OCI-LY1 (cell line): ENCODE data around the gene CNTNAP5.

Experiments
- EZH2 ChIP-seq: fragments of 200-600 bp; sonication (generic), shearing (Covaris generic); IDR thresholded peaks from 2 replicates; pipeline ENCODE4 v1.8.0; 2017; ENCODE audit warnings: borderline replicate concordance, mixed run types, mild to moderate bottlenecking, antibody characterized with exemption, low read length, moderate library complexity, mixed read lengths
- TF ChIP-seq, protein P1 (sequence below): fragments of 200-600 bp; sonication (generic), shearing (Covaris generic); IDR thresholded peaks from 2 replicates; pipeline ENCODE4 v1.5.1; 2017; ENCODE audit warnings: mild to moderate bottlenecking, antibody characterized with exemption, low read length, moderate library complexity, mixed read lengths

DNA sequence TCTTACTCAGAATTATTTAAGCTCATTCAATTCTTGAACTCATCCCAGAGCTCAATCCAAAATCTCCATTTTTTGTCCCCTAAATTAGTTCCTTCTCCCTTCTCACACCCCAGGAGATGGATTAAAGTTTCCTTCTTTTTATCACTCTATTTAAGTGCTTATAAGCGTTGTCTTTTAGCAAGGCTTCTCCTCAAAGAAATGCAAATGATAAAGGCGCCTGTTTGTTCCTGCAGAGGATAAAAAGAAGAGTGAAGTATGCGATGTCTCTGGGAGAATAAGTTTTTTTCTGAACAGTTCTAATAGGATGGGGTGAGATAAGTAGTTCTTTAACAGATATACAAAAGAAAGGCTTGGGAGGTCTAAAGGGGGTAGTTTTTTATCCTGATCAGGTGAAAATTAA is 303.3 kb downstream of the CNTNAP5 start:
- TF ChIP-seq EZH2: no peak
- TF ChIP-seq, protein P1, sequence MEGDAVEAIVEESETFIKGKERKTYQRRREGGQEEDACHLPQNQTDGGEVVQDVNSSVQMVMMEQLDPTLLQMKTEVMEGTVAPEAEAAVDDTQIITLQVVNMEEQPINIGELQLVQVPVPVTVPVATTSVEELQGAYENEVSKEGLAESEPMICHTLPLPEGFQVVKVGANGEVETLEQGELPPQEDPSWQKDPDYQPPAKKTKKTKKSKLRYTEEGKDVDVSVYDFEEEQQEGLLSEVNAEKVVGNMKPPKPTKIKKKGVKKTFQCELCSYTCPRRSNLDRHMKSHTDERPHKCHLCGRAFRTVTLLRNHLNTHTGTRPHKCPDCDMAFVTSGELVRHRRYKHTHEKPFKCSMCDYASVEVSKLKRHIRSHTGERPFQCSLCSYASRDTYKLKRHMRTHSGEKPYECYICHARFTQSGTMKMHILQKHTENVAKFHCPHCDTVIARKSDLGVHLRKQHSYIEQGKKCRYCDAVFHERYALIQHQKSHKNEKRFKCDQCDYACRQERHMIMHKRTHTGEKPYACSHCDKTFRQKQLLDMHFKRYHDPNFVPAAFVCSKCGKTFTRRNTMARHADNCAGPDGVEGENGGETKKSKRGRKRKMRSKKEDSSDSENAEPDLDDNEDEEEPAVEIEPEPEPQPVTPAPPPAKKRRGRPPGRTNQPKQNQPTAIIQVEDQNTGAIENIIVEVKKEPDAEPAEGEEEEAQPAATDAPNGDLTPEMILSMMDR: no peak
